Karpas-422 (cell line): Measurements from ENCODE around the gene MYL7. TPM values are rescaled to one million over a fixed set of nuclear protein-coding genes. Genes with fewer than 3 reads are reported as not detected.

ENCODE experiments used
- DNase-seq: peaks from one replicate; pipeline ENCODE4 v3.0.0-alpha.2; 2015
- H2AFZ ChIP-seq: fragments of 200-600 bp; sonication (generic); 2 replicates; pipeline ENCODE4 v1.6.1; 2014; ENCODE audit warnings: antibody characterized with exemption, low read length, mixed read lengths
- H3K27ac ChIP-seq: fragments of 200-600 bp; sonication (generic); 2 replicates; pipeline ENCODE4 v1.5.1; 2014; ENCODE audit warnings: mild to moderate bottlenecking, low read length, moderate library complexity
- H3K27me3 ChIP-seq: fragments of 200-600 bp; sonication (generic); 2 replicates; pipeline ENCODE4 v1.6.1; 2014; ENCODE audit warnings: low read length, mixed read lengths
- H3K36me3 ChIP-seq: fragments of 200-600 bp; sonication (generic); 2 replicates; pipeline ENCODE4 v1.6.1; 2014; ENCODE audit warnings: low read length, mixed read lengths; ENCODE audit not compliant: insufficient read depth
- H3K4me1 ChIP-seq: fragments of 200-600 bp; sonication (generic); 2 replicates; pipeline ENCODE4 v1.6.1; 2014; ENCODE audit warnings: mild to moderate bottlenecking, low read length, mixed read lengths
- H3K4me2 ChIP-seq: fragments of 200-600 bp; sonication (generic); 2 replicates; pipeline ENCODE4 v1.6.1; 2014; ENCODE audit warnings: low read length, low read depth, mild to moderate bottlenecking; ENCODE audit not compliant: poor library complexity, severe bottlenecking
- H3K4me3 ChIP-seq: fragments of 200-600 bp; sonication (generic); 2 replicates; pipeline ENCODE4 v1.5.1; 2014; ENCODE audit warnings: mild to moderate bottlenecking, antibody characterized with exemption, low read length, mixed read lengths
- H3K79me2 ChIP-seq: fragments of 200-600 bp; sonication (generic); 2 replicates; pipeline ENCODE4 v1.6.1; 2014; ENCODE audit warnings: mild to moderate bottlenecking, low read length, mixed read lengths
- H3K9ac ChIP-seq: fragments of 200-600 bp; sonication (generic); 2 replicates; pipeline ENCODE4 v1.6.0; 2014; ENCODE audit warnings: low read length
- H3K9me2 ChIP-seq: fragments of 200-600 bp; sonication (generic), shearing (Covaris generic); replicated peaks from 2 replicates; pipeline ENCODE4 v1.6.0; 2014; ENCODE audit warnings: mild to moderate bottlenecking, low read length, moderate library complexity; ENCODE audit not compliant: insufficient read depth
- H3K9me3 ChIP-seq: fragments of 300-700, 200-600 bp; sonication (generic); 2 replicates; pipeline ENCODE4 v1.6.1; 2014; ENCODE audit warnings: low read length, mixed read lengths
- H4K20me1 ChIP-seq: fragments of 200-600 bp; sonication (generic); 2 replicates; pipeline ENCODE4 v1.6.1; 2014; ENCODE audit warnings: mild to moderate bottlenecking, antibody characterized with exemption, low read length, low read depth; ENCODE audit not compliant: insufficient read depth
- total RNA-seq: library from RNA; depleted of rRNA; stranded (reverse); fragments of >200 nt; shearing (Covaris generic); gene quantifications from 2 replicates; pipeline ENCODE4 v1.2.3, GENCODE V29; 2014; ENCODE audit warnings: low replicate concordance

MYL7 gene
- total RNA-seq, 1 experiment from 2014 or later: not detected

DNA sequence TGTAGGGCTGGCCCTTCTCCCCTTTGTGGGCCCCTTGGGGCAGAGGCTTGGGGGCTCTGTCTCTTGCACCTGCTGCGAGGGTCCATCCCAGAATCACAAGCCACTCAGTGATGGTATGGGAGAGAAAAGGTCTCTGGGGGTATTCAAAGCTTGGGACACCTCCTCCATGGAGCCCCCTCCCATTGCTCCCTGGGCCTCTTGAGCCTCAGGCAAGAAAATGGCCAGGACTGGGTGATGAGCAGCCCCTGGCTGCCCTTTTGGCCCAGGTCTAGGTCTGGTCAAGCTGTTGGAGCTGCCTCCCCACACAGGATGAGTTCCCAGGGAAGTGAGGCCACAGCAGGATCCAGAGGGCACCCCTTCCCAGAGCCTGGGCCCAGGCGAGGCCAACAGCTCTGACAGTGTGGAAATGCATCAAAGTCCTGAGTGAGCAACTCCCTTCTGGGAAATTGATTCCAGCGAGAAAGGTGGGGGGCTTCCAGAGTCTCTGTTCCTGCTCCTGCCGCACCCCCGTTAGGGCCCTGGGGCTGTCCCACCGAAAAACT, 3.4 kb upstream of the MYL7 start:
- Histone ChIP-seq H3K9me2 (no peaks in the 10 kb centered on the region), H4K20me1 (no peaks in the 10 kb centered on the region), H3K27me3 (no peaks in the 10 kb centered on the region), H2AFZ (no peak overlapping the region), H3K9ac (no peak overlapping the region), H3K4me2 (no peak overlapping the region), H3K9me3 (no peaks in the 10 kb centered on the region), H3K4me3 (no peak overlapping the region), H3K79me2 (no peaks in the 10 kb centered on the region), H3K27ac (no peak overlapping the region), H3K4me1 (no peaks in the 10 kb centered on the region), H3K36me3 (no peaks in the 10 kb centered on the region)
- DNase-seq: no peak

DNA sequence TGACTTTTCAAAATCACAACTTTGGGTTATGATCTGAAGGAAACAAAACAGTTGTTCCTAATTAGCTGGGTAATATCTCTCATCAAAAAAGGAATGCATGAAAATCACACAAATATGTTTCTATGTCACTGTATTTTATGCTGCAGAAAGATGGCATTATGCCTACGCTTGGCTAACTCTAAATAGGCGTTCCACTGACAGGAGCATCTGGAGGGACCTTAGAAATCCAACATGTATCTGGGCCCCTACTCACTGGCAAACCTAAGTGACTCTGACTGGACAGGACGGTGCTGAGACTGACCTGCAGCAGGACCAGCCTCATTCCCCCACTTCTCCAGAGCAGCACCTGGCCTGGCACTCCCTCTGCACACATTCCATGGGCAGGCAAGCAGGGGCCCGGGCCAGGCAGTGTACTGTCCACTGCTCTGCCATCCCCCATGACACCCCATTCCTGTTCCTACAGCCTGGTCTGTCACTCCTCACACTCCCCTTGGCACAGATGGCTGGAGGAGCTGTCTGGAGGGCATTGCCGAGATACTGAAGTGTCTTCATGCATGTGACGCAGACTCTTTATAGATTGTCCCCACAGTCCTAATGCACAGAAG, 2.6 kb upstream of the MYL7 start:
- DNase-seq: no peak
- Histone ChIP-seq H3K9me2 (no peaks in the 10 kb centered on the region), H3K36me3 (no peaks in the 10 kb centered on the region)

DNA sequence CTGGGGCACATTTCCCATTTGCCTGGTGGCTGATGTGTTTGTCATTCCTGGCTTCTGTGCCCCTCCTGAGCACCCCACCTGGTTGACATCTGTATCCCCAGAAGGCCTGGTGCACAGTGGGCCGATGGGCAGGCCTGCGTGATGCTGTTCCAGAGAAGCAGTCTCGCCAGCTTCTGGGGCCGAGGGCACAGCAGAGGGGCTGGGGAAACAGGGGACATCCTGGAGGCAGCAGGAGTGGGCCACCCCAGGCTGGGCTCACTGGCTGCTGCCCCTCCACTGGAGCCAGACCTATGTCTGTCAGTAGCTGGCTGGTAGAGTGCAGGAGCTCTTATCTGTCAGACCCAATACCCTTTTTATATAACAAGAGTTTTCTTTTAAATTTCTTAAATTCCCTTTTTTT, 896 bp upstream of the MYL7 start:
- Histone ChIP-seq H2AFZ (no peak overlapping the region), H3K9me3 (no peaks in the 10 kb centered on the region), H3K9ac (no peak overlapping the region), H3K9me2 (no peaks in the 10 kb centered on the region), H3K79me2 (no peaks in the 10 kb centered on the region), H3K36me3 (no peaks in the 10 kb centered on the region), H3K4me1 (no peaks in the 10 kb centered on the region), H3K4me3 (no peak overlapping the region), H3K4me2 (no peak overlapping the region), H4K20me1 (no peaks in the 10 kb centered on the region), H3K27ac (no peak overlapping the region), H3K27me3 (no peaks in the 10 kb centered on the region)
- DNase-seq: no peak

More for the DNA sequence above, 2.6 kb upstream of the MYL7 start:
- Histone ChIP-seq H3K27me3 (no peaks in the 10 kb centered on the region), H2AFZ (no peak overlapping the region), H3K9ac (no peak overlapping the region), H3K4me3 (no peak overlapping the region), H3K9me3 (no peaks in the 10 kb centered on the region), H3K4me1 (no peaks in the 10 kb centered on the region), H3K4me2 (no peak overlapping the region), H4K20me1 (no peaks in the 10 kb centered on the region), H3K27ac (no peak overlapping the region), H3K79me2 (no peaks in the 10 kb centered on the region)

DNA sequence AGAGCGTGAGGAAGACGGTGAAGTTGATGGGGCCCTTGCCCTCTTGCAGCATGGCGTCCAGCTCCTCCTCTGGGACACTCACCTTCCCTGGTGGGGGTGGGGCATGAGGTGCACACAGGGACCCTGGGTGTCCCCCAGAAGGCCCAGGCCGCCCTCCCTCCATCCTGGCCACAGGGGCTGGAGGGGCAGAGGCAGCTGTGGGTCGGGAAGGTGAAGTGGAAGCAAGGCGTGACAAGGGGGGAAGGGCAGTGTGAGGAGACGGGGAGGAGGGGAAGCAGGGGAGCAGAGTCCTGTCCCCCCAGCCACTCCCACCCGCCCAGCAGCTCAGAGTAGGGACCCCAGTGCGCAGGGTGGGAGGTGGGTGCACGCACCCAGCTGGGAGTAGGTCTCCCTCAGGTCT, 791 bp downstream of the MYL7 start:
- no peaks in the 10 kb centered on the region for H3K9me2 ChIP-seq
- no peaks in the 10 kb centered on the region for H3K9me3 ChIP-seq
- no peak overlapping the region for H3K4me2 ChIP-seq
- no peak for DNase-seq
- no peak overlapping the region for H3K4me3 ChIP-seq
- H3K36me3 ChIP-seq: no peaks in the 10 kb centered on the region
- H3K27me3 ChIP-seq: no peaks in the 10 kb centered on the region
- H3K79me2 ChIP-seq: no peaks in the 10 kb centered on the region
- no peaks in the 10 kb centered on the region for H4K20me1 ChIP-seq
- H3K4me1 ChIP-seq: no peaks in the 10 kb centered on the region
- no peak overlapping the region for H2AFZ ChIP-seq
- H3K27ac ChIP-seq: no peak overlapping the region
- H3K9ac ChIP-seq: no peak overlapping the region

DNA sequence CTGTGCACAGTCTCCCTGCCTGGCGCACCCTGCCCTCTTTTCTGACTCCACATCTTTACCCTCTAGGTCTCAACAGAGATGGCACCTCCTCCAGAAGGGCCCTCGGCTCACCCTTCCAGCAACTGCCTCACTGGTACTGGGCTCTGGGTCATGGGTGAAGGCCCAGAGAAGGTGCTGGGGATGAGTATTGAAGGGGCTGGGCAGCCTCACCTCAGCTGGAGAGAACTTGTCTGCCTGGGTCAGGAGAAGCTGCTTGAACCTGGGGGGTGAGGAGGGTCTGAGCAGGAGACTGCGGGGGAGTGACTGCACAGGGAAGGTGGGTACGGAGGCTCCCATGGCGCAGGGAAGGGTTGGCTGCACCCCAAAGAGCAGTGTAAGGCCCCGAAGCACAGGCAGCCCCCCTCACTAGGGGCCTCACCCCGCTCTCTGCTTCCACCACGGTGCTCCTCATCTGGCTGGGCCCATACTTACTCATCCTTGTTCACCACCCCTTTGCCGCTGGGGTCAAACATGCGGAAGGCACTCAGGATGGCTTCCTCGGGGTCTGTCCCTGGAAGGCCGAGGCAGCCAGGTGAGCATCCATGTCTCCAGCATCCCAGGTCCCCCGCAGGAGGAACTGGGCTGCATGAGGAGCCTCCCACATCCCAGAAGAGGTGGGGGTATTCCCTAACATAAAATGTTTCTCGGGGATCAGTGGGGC, 1.7 kb downstream of the MYL7 start:
- Histone ChIP-seq H3K9me2 (no peaks in the 10 kb centered on the region), H3K36me3 (no peaks in the 10 kb centered on the region), H3K4me3 (no peak overlapping the region), H3K79me2 (no peaks in the 10 kb centered on the region), H3K27me3 (no peaks in the 10 kb centered on the region), H4K20me1 (no peaks in the 10 kb centered on the region), H3K4me1 (no peaks in the 10 kb centered on the region), H3K9me3 (no peaks in the 10 kb centered on the region), H2AFZ (no peak overlapping the region), H3K9ac (no peak overlapping the region), H3K27ac (no peak overlapping the region), H3K4me2 (no peak overlapping the region)
- DNase-seq: no peak

DNA sequence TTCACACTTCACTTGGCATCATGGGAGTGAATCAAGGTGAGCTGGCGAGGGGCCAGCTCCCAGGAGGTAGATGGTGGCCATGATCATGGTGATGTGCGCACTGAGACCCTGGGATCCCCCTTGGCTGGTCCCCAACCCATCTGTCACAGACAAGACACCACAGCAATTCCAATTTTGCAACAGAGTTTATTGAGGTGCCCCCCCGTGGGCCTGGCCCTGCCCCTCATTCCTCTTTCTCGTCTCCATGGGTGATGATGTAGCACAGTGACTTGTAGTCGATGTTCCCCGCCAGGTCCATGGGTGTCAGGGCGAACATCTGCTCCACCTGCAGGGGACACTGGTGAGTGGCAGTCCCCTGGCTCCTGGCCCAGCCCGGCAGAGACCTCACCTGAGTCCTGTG, 2.4 kb downstream of the MYL7 start:
- H3K79me2 ChIP-seq: no peaks in the 10 kb centered on the region

DNA sequence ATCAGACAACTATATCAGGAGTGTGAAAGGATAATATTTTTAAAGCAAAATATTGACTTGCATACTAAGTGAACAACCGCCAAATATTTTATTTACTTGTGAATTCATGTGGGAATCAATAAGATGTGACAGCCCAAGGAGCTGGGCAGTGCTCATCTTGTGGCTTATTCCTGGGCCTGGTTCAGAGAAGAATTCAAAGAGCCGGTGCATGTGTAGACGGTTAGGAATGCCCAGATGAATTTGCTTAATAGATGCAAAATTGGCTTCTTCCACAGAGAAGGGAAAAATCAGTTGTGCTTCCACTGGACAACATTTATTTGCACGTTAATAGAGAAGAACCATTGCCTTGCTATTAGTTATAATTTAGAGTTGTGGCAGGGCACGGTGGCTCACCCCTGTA, 4.4 kb downstream of the MYL7 start:
- no peak for DNase-seq
- no peak overlapping the region for H3K4me3 ChIP-seq
- no peaks in the 10 kb centered on the region for H3K79me2 ChIP-seq
- no peaks in the 10 kb centered on the region for H3K9me2 ChIP-seq
- no peak overlapping the region for H3K27ac ChIP-seq
- no peaks in the 10 kb centered on the region for H3K4me1 ChIP-seq
- H3K36me3 ChIP-seq: no peaks in the 10 kb centered on the region
- H3K9me3 ChIP-seq: no peaks in the 10 kb centered on the region
- H3K27me3 ChIP-seq: no peaks in the 10 kb centered on the region
- no peak overlapping the region for H3K9ac ChIP-seq
- no peak overlapping the region for H3K4me2 ChIP-seq
- no peak overlapping the region for H2AFZ ChIP-seq
- H4K20me1 ChIP-seq: no peaks in the 10 kb centered on the region

More for the DNA sequence above, 2.4 kb downstream of the MYL7 start:
- H3K27ac ChIP-seq: no peak overlapping the region
- H3K27me3 ChIP-seq: no peaks in the 10 kb centered on the region
- no peak overlapping the region for H3K4me2 ChIP-seq
- H3K4me3 ChIP-seq: no peak overlapping the region
- H3K9me3 ChIP-seq: no peaks in the 10 kb centered on the region
- no peaks in the 10 kb centered on the region for H3K9me2 ChIP-seq
- no peaks in the 10 kb centered on the region for H4K20me1 ChIP-seq
- H3K36me3 ChIP-seq: no peaks in the 10 kb centered on the region
- H3K4me1 ChIP-seq: no peaks in the 10 kb centered on the region
- no peak overlapping the region for H3K9ac ChIP-seq
- no peak for DNase-seq
- no peak overlapping the region for H2AFZ ChIP-seq

DNA sequence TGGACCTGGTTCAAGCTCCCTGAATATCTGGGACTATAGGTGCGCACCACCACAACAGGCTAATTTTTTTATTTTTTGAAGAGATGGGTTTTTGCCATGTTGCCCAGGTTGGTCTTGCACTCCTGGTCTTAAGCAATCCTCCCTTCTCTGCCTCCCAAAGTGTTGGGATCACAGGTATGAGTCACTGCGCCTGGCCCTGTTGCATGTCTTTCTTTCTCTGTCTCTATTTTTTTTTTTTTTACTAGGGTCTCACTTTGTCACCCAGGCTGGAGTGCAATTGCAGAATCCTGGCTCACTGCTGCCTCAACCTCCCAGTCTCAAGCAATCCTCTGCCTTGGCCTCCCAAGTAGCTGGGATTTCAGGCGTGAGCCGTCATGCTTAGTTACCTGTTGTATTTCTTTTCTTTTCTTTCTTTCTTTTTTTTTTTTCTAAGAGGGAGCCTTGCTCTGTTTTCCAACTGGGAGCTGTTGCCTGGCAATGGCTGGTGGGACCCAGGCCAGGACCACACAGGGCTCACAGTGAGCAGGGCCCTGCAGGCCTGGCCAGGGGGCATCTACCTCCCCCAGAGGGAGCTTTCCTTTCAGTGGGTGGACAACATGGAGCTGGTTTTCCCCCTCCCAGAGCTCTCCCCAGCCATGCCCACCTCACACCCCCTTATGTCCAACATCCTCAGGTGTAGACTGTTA, 6.0 kb downstream of the MYL7 start:
- H4K20me1 ChIP-seq: no peaks in the 10 kb centered on the region
- DNase-seq: no peak
- no peaks in the 10 kb centered on the region for H3K4me1 ChIP-seq
- H3K4me3 ChIP-seq: no peak overlapping the region
- H2AFZ ChIP-seq: no peak overlapping the region
- H3K27ac ChIP-seq: no peak overlapping the region
- no peaks in the 10 kb centered on the region for H3K9me3 ChIP-seq
- H3K4me2 ChIP-seq: no peak overlapping the region
- H3K9me2 ChIP-seq: no peaks in the 10 kb centered on the region
- no peaks in the 10 kb centered on the region for H3K27me3 ChIP-seq
- H3K79me2 ChIP-seq: no peaks in the 10 kb centered on the region
- no peak overlapping the region for H3K9ac ChIP-seq
- no peaks in the 10 kb centered on the region for H3K36me3 ChIP-seq
